GM12872 (cell line): ENCODE measurements around the gene SEPTIN10.

Source experiments
- CTCF ChIP-seq: IDR thresholded peaks from 3 replicates; pipeline ENCODE4 v1.5.1; 2011; ENCODE audit warnings: low read depth, mild to moderate bottlenecking, low read length, moderate library complexity; ENCODE audit not compliant: insufficient read depth

SEPTIN10 gene

GRCh38 chr2:109649736-109650695 lies 36.2 kb upstream of the SEPTIN10 start:
- no peak for TF ChIP-seq CTCF

- no peak for TF ChIP-seq CTCF
These were observed 34.3 kb upstream of the SEPTIN10 start for GRCh38 chr2:109648041-109648527.

- no peak for TF ChIP-seq CTCF
These were observed 33.9 kb upstream of the SEPTIN10 start for GRCh38 chr2:109647636-109648035.

GRCh38 chr2:109646961-109647360 lies 33.2 kb upstream of the SEPTIN10 start:
- TF ChIP-seq CTCF: no peak

- TF ChIP-seq CTCF: no peak
These were observed 31.8 kb upstream of the SEPTIN10 start for GRCh38 chr2:109645412-109646184.

- no peak for TF ChIP-seq CTCF
These were observed 31.0 kb upstream of the SEPTIN10 start for GRCh38 chr2:109644571-109645275.

- TF ChIP-seq CTCF: no peak
These were observed 25.0 kb upstream of the SEPTIN10 start for GRCh38 chr2:109638795-109639194.
